ENCODE measurements around the gene MACROD2. TPM values are rescaled to one million over a fixed set of nuclear protein-coding genes. Genes with fewer than 3 reads are reported as not detected.
A peak's percentile ranks its signal among the peaks of the same experiment; 100 is the strongest.

MACROD2 gene
- polyA plus RNA-seq, 1 experiment = 0.47 TPM

DNA sequence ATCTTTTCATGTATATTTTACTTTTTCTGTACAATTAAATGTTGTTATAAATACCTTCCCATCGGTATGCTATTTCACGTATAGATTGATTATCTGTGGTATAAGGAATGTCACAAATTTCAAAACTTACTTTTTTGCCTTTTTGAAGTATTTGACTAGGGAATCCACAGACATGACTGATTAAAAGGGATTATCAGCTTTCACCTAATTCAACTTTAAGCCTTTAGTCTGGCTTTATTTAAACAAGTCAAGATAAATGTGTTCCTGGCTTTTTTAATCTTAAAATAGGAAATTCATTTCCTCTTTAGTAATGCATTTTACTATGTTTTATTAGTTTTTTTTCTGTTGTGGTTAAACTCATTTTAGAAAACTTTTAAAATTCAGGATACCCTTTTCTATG is 160.0 kb downstream of the MACROD2 start:
- DNase-seq (ENCODE audit: low read depth) = no peak
- Histone ChIP-seq H3K36me3 (ENCODE audit: control insufficient read depth, insufficient read depth, low read length) (no peaks in the 10 kb centered on the region), H3K27me3 (ENCODE audit: control insufficient read depth, insufficient read depth, low read length) (no peaks in the 10 kb centered on the region), H3K4me3 (ENCODE audit: low read depth, low read length) (no peak overlapping the region)
- TF ChIP-seq, protein P1, sequence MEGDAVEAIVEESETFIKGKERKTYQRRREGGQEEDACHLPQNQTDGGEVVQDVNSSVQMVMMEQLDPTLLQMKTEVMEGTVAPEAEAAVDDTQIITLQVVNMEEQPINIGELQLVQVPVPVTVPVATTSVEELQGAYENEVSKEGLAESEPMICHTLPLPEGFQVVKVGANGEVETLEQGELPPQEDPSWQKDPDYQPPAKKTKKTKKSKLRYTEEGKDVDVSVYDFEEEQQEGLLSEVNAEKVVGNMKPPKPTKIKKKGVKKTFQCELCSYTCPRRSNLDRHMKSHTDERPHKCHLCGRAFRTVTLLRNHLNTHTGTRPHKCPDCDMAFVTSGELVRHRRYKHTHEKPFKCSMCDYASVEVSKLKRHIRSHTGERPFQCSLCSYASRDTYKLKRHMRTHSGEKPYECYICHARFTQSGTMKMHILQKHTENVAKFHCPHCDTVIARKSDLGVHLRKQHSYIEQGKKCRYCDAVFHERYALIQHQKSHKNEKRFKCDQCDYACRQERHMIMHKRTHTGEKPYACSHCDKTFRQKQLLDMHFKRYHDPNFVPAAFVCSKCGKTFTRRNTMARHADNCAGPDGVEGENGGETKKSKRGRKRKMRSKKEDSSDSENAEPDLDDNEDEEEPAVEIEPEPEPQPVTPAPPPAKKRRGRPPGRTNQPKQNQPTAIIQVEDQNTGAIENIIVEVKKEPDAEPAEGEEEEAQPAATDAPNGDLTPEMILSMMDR (IDR thresholded peaks at IDR 0.05; ENCODE audit: insufficient read depth, low read depth, low read length) = no peak
- CTCF ChIA-PET = interaction anchor here (1.1 kb wide), 1 partner anchor 9 kb away, joined by 3 read pairs; no protein-coding TSS in a partner anchor
- POLR2A ChIA-PET = no interaction called here

DNA sequence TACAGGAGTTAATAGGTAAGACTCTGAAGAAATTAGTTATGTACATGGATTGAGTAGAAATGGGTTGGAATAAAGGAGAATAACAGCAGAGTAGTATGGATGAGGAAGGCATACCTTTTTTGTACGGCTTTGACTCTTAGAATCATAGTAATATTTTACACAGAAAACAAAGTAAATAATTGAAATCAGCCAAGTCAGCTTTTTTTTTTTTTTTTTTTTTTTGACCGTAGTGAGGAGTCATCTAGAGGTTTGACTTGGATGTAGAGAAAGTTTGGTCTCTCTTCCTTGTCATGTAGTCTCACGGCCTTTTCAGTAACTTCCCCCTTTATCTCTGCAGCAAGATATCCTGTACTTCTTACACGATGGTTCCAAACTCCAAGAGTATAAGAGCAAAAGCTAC is 183.2 kb downstream of the MACROD2 start:
- CTCF ChIA-PET = no interaction called here

DNA sequence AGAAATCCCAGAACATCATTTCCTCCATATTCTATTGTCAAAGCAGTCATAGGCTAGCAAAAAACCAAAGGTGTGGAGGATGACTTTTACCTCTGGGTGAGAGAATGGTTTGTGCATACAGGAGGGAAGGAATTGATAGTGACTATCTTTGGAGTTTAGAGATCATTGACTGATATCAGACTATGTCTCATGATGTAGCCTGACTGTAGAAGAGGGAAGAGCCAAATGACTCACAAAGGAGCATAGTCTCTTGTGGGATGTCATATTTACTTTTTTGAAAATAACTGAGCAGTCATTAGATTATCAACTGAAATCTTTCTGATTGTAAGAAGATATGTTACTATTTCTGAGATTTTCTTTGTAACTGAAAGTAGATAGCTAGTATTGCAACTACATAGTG is 183.6 kb downstream of the MACROD2 start:
- TF ChIP-seq, protein P1 (IDR thresholded peaks at IDR 0.05; ENCODE audit: insufficient read depth, low read depth, low read length) = no peak
- no peak for DNase-seq (ENCODE audit: low read depth)
- H3K4me3 ChIP-seq (ENCODE audit: low read depth, low read length) = no peak overlapping the region
- POLR2A ChIA-PET = no interaction called here
- H3K27me3 ChIP-seq (ENCODE audit: control insufficient read depth, insufficient read depth, low read length) = no peaks in the 10 kb centered on the region
- CTCF ChIA-PET = no interaction called here
- H3K36me3 ChIP-seq (ENCODE audit: control insufficient read depth, insufficient read depth, low read length) = no peaks in the 10 kb centered on the region

More for the DNA sequence above, 183.2 kb downstream of the MACROD2 start:
- TF ChIP-seq, protein P1 (IDR thresholded peaks at IDR 0.05; ENCODE audit: insufficient read depth, low read depth, low read length) = no peak
- DNase-seq (ENCODE audit: low read depth) = no peak
- Histone ChIP-seq H3K27me3 (ENCODE audit: control insufficient read depth, insufficient read depth, low read length) (no peaks in the 10 kb centered on the region), H3K36me3 (ENCODE audit: control insufficient read depth, insufficient read depth, low read length) (no peaks in the 10 kb centered on the region), H3K4me3 (ENCODE audit: low read depth, low read length) (no peak overlapping the region)
- POLR2A ChIA-PET = no interaction called here

DNA sequence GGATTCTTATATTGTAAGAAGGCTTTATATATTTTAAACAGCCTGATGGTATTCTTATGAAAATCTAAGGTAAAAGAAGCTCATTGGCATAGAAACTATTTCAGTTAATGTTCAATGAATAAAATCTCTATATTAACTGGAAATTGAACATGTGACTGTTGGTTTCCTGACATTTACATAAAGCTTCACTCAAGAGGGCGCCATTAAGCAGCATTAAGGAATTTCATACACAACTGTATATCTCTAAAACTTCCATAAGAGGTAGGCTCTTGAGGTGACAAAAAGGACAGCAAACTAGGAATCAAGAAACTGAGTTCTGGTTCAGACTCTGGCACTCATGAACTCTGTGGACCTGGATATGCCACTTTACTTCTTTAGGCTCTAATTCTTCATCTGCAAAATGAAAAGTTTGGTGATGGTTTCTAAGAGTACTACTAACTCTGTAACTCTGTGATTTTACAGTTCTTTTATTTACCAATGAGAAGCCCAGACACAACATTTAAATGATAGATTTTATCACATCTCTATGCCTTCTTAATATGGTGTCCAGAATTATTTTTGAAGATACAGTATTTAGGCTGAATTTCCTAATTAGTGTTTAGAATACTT is 194.6 kb downstream of the MACROD2 start:
- no peaks in the 10 kb centered on the region for H3K36me3 ChIP-seq (ENCODE audit: control insufficient read depth, insufficient read depth, low read length)
- no peak overlapping the region for H3K4me3 ChIP-seq (ENCODE audit: low read depth, low read length)
- POLR2A ChIA-PET = interaction anchor here (0.6 kb wide), 1 partner anchor 69 kb away, joined by 6 read pairs; no protein-coding TSS in a partner anchor
- no peaks in the 10 kb centered on the region for H3K27me3 ChIP-seq (ENCODE audit: control insufficient read depth, insufficient read depth, low read length)
- no peak for DNase-seq (ENCODE audit: low read depth)
- CTCF ChIA-PET = interaction anchor here (0.6 to 3.4 kb wide), 11 partner anchors 14 to 1046 kb away, joined by 3 to 48 read pairs (median 3); partner anchors contain the start of gene FLRT3
- TF ChIP-seq, protein P1 (IDR thresholded peaks at IDR 0.05; ENCODE audit: insufficient read depth, low read depth, low read length) = peak; percentile 61

DNA sequence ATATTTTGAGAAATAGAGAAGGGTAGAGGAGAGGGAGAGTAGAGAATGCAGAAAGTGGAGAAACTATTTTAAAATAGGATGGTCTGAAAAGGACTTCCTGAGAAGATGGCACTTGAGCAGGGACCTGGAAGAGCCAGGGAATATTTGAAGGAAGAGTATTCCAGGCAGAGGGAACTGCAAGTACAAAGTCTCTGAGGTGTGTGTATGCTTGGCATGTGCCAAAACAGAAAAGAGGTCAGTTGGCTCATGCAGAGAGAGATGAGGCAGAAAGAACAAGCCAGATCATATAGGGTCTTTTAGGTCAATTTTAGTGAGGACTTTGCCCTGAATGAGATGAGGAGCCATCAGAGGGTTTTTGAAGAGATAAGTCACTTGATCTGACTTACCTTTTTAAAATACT is 196.2 kb downstream of the MACROD2 start:
- DNase-seq (ENCODE audit: low read depth) = no peak
- ChIA-PET CTCF (interaction anchor here (0.6 to 3.4 kb wide), 3 partner anchors 44 to 75 kb away, joined by 3 to 48 read pairs (median 14); no protein-coding TSS in a partner anchor), POLR2A (no interaction called here)
- H3K27me3 ChIP-seq (ENCODE audit: control insufficient read depth, insufficient read depth, low read length) = no peaks in the 10 kb centered on the region
- TF ChIP-seq, protein P1 (IDR thresholded peaks at IDR 0.05; ENCODE audit: insufficient read depth, low read depth, low read length) = no peak
- no peak overlapping the region for H3K4me3 ChIP-seq (ENCODE audit: low read depth, low read length)
- H3K36me3 ChIP-seq (ENCODE audit: control insufficient read depth, insufficient read depth, low read length) = no peaks in the 10 kb centered on the region

Measured in BJ (cell line).